GM21528 (cell line): ENCODE data around the gene NHLH1.

Experiments
- ATAC-seq: cut with Tn5 transposase; IDR thresholded peaks from one replicate; pipeline ENCODE4 v1.9.1; 2021; ENCODE audit warnings: mild to moderate bottlenecking, moderate library complexity; ENCODE audit not compliant: unreplicated experiment, low FRiP score

NHLH1 gene

DNA sequence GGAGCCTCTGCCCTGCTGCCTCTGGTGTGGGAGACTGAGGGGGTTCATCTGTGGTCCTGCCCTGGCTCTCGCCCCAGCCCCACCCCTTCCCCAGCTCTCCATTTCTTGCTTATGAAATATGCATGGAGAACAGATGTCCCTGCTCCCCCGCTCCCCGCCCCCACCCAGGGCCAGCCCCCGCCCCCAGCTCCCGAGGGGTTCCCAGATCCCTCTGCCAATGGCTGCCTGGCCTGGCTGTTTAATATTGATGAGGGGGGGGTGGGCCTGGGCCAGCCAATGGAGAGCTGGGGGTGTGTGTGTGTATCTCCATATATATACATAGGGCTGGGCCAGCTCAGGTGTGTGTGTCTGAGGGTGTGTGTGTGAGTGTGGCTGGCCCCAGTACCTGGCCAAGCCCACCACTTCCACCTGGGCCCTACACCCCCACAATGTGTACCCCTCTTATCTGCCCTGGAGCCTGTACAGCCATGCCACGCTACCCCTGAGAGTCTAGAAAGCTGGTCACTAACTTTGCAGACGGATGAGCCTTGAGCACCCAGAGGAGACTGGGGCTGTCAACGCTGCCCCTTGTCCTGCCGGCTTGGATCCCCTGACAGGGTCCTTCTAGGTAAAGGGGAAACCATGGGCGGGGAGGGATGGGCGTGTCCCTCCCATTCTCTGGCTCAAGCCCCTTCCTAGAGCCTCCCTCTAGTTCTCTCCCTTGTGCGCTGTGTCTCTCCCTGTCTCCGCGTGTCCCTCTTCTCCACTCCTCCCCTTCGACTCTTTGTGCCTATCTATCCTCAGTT is at the start of gene NHLH1:
Gene NHLH1 (plus strand): TSS at position 341 of the 785 bp plus-strand sequence. CDS start 3,661 bp downstream, outside the sequence.
- no peak for ATAC-seq

DNA sequence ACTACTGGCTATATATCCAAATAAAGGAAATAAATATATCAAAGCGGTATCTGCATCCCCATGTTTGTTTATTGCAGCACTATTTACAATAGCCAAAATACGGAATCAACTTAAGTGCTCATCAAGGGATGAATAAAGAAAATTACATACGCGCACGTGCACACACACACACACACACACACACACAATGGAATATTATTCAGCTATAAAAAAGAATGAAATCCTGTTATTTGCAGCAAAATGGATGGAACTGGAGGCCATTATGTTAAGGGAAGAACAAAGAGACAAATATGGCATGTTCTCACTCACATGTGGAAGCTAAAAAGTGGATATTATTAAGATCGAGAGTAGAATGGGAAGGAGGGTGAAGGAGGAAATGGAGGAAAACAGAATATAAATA is 44.0 kb upstream of the NHLH1 start:
- ATAC-seq, result no peak

DNA sequence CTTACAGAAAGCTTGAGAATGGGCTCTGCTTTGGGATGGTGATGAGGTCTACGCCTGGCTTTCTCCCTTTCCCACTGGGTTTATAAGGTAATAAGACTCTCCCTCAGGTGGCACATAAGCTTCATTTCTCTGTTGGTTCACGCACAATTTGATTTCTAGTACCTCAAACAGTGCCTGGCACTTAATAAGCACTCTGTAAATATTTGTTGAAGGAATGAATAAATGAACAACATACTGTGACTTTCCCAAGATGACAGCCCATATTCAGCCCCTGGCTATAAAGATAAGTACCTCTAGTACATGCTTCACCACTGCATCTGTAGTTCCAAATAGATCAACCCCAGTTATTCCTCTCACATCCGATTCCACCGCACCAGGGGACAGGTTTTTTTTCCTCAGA is 41.6 kb upstream of the NHLH1 start:
- no peak for ATAC-seq

DNA sequence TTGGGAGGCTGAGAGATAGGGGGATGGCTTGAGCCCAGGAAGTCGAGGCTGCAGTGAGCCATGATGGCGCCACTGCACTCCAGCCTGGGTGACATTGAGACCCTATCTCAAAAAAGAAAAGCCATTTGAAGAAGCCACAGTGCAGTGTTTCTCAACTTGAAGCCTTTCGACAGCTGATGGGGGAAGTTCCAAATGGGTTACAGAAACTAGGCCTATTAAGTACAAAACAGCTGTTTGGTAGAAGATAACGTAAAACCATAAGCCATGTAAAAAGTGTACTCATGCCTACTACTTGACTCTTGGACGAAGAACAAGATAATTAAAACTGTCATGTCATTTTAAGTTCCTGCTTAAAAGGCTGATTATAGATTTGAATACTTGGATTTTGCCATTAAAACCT is 40.5 kb upstream of the NHLH1 start:
- ATAC-seq, result no peak

DNA sequence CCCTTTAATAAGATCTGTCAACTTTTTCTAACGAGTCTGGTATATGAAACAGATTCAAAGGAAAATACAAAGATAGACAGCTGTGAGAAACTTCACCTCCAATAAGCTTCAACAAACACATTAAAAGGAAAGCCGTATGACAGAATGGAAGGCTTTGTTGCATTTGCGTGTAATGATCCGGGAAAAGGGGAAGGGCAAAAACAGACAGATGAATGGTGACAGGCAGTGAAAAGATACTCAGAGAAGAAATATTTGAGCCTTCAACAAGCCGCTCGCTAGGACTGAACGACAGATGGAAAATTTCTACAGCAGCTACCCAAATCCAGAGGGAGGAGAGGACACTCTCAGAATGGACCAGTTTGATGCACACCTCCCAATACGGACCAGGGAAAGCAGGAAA is 38.7 kb upstream of the NHLH1 start:
- ATAC-seq, result no peak

DNA sequence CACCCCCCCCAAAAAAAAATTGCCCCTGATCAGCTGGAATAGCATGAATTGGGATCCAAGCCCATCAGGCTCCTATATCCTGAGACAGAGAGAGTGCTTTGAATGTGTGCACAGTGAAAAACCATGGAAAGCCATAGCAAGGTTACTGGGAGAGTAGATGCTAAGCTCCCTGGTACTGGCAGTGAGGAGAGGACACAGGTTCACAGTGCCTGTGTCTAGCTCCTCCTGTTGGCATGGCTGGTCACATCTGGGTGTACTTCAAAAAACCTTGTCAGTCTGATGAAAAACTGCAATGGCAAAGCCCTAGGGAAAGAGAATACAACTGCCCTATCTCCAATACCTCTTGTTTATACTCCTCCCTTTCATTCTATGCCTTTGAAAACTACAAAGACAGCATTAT is 36.8 kb upstream of the NHLH1 start:
- no peak for ATAC-seq

DNA sequence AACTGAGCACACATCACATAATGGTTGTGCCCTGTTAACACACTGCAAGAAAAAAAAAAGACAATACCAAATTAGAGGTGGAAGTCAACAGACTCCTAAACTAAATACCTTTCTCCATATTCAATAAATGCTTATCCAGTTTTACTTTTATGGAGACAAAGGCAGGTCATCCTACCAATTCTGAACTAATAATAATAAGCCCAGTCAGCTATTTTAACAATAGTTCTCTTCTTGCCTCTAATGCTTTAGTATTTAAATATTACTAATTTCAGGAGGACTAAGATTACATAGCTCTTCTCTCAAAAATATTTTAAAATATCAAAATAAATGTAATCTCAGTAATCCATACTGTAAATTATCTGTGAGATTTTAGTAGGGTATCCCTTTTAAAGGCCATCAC is 34.4 kb upstream of the NHLH1 start:
- ATAC-seq, result no peak

DNA sequence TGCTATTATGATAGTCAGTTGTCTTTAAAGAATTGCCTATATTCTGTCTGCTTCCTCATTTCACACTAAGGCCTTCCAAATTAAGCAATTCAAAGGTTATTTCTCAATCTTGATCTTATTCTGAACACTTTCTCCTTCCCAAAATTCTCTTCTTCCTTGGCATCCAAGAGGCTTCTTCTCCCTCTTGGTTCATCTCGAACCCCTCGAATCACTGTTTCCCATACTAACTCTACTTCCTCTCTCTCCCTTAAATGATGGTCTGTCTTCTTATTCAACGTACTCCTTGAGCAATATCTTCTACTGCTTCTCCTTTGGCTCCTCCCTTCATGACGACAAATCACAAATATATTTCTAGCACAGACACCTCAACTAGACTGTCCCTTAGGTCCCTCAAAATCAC is 28.3 kb upstream of the NHLH1 start:
- ATAC-seq, result no peak

DNA sequence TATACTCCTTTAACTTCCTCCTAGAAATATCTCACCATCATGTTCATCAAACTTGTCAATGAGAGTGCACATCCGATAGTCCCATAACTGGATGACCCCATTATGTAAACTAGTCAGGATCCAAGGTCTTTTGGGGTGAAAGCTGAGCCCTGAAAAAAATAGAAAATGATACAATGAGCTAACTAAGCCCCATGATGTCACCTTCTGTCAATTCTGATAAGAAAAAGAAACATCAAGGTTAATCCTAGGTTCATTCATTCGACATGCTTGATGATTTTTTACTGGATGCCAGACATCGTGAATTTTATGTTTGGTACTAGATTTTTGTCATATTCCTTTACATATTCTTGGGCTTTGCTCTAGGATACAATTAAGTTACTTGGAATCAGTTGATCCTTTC is 26.7 kb upstream of the NHLH1 start:
- ATAC-seq, result no peak

DNA sequence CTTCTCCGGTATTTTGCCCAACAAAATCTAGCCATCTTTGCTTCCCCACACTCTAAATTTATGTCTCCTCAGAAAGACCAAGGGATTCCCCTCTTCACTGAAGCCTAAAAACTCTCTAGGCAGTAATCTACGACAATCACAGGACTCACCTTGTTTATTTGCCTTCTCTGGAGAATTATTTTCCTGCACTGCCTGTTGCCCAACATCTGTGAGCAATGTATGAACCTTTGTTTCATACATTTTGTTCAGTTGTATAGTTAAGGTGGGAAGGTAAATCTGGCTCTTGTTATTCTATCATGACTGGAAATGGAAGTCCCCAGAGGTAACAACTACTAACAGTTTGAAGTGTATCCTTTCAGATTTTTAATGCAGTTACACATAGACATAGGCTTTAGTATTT is 26.0 kb upstream of the NHLH1 start:
- ATAC-seq, result no peak

DNA sequence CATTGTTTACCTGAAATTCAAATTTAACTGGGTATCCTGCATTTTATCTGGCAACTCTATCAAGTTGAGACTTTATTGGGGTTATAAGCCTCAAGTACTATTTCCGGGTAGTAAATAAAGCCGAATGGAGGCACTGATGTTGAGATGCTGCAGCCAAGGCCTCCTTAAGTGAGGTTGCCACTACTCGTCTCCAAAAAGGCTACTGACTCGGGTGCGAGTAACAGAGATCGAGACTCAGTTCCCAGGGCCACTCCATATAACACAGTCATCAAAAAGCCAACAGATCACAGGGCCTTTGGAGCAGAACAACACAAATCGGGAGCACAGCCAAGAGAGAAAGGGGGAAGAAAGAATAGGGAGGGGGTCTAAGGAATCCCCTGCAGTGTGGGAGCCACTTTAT is 24.3 kb upstream of the NHLH1 start:
- peak; percentile 2 for ATAC-seq

DNA sequence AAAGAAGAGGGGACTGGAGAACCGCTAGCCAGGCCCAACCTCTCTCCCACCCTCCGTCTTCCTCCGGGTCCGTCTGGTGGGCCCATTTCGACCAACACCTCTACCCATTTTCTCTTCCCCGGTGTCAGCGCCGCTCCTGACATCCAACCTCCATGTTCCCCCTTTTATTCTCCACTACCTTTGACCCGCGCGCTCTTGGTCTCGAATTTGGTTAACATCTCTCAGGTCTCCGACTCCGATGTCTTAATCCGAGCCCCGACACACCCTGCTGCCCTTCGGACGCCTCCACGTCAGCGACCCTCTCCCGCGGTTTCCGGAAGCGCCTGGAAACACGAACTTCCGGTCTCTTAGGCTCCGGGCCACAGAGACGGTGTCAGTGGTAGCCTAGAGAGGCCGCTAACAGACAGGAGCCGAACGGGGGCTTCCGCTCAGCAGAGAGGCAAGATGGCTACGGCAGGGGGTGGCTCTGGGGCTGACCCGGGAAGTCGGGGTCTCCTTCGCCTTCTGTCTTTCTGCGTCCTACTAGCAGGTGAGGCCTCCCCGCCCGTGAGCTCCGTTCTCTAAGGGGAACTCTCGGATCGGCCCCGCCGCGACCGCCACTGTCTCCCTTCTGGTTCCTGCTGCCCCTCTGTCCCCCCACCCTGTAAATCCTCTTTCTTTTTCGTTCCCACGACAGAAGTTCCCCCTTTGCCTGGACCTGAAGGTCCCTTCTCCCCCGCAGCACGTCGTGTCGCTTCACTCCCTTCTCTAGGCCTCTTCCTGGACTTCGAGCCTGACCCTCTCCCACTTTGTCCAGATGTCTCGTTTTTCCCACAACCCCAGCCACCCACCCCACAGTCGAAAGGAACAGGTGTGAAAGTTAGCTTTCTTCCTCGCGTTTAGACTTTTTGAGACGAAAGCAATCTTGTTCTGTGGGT is 23.7 kb upstream of the NHLH1 start, which contains the start of the genes COPA and NCSTN:
Gene COPA (minus strand): TSS at position 298 of the 917 bp plus-strand sequence. CDS start 80 bp downstream, at position 218.
Gene NCSTN (plus strand): TSS at position 431 of the 917 bp plus-strand sequence. CDS start 14 bp downstream, at position 445.
- peak; percentile 93 for ATAC-seq

DNA sequence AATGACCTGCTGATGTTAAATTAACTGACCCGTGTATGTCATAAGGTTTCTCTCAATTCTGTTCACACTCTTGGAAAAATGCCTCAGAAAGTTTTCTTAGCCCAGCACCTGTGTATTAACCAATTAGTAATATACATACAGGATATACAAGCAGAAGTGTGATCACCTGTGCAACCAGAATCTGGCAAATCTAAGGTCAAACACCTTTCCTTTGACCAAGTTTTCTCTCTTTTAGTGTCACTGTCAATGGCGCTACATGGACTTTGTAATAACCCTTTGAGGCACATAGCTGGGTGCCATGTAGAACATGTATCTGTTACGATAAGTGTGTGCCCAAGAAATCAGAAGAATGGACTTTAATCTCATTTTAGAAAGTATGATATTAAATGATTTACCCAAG is 22.6 kb upstream of the NHLH1 start:
- no peak for ATAC-seq

DNA sequence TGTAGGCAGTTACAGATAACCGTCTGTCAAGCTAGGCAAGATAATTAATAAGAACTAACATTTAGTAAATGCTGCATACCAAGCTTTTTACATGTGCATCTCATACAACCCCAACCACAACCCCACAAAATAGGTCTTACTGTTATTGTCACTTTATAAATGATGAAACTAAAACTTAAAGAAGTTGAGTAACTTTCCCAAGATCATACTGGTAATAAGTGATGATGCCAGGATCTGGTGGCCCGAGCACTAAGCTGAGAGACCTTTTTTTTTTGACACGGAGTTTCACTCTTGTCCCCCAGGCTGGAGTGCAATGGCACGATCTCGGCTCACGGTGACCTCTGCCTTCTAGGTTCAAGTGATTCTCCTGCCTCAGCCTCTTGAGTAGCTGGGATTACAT is 21.9 kb upstream of the NHLH1 start:
- ATAC-seq, result no peak

DNA sequence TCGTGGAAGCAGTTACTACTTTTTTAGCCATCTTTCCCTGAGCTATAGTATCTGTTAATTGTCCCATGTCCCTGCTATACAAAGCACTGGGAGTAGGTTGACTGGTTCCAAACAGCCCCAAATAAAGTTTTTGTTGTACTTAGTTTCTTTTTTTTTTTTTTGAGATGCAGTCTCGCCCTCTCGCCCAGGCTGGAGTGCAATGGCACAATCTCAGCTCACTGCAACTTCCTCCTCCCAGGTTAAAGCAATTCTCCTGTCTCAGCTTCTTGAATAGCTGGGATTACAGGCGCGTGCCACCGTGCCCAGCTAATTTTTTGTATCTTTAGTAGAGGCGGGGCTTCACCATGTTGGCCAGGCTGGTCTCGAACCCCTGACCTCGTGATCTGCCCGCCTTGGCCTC is 20.4 kb upstream of the NHLH1 start:
- ATAC-seq, result no peak

DNA sequence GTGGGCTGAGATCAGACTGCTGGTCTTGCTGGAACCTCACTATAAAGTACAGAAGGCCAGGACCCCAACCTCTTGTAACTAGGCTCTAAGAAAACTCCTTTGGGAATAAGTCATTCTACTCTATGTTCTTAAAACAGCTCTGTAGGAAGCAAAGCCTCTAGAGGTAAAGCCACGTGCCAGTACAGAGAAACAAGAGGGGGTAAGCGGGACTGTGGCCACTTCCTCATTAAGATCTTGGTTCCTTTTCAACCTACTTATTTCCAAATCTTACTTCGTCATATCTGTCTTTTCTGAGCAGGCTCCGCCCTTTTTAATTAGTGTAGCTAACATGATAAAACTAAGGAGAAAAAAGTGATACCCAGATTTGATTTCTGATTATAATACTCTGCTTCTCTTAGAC is 19.9 kb upstream of the NHLH1 start:
- ATAC-seq, result no peak

DNA sequence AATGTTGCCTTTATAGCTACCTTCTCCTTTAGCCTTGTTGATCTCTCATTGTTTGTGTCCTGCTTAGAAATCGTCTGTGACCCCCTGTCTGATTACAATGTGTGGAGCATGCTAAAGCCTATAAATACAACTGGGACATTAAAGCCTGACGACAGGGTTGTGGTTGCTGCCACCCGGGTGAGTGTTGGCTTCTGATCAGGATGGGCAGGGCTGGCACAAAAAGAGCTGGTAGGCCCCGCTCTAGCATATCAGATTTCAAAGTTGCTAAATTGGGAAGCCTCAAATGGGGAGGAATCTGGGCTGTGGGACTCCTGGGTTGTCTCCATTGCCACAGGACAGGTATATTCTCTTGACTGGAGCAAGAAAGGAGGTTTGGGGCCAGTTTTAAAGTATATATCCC is 15.2 kb upstream of the NHLH1 start:
- no peak for ATAC-seq

DNA sequence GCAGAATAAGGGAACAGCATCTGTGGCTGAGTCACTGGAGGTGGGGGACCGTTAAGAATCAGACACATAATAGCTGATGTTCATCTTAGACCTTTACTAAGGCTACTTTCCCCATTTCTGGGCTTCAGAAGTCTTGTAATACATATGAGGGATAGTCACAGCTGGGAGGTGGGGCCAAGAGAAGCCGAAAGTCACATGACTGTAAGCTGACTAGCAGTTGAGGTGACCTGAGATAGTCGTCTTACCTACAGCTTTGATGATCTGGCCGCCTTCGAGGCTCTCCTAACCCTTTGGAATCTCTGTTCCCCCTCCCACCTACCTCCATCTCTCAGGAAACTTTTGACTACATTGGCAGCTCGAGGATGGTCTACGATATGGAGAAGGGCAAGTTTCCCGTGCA is 14.3 kb upstream of the NHLH1 start:
- no peak for ATAC-seq

DNA sequence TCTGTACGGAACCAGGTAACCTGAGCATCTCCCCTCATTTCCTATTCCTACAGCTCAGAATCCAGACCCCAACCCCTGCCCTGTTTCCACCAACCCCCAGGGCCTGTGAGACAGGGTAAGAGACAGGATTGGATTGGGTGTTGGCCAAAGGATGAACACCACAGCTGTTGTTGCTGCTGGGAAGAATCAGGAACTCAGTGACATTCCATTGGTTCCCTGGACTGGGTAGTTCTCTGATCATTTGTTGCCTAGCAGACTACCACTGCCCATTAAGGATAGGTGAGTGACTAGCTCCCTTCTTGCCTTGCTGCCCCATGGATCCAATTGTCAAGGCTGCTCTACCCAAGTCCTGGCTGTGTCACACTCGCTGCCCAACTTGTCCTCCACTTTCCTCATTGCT is 13.6 kb upstream of the NHLH1 start:
- no peak for ATAC-seq

DNA sequence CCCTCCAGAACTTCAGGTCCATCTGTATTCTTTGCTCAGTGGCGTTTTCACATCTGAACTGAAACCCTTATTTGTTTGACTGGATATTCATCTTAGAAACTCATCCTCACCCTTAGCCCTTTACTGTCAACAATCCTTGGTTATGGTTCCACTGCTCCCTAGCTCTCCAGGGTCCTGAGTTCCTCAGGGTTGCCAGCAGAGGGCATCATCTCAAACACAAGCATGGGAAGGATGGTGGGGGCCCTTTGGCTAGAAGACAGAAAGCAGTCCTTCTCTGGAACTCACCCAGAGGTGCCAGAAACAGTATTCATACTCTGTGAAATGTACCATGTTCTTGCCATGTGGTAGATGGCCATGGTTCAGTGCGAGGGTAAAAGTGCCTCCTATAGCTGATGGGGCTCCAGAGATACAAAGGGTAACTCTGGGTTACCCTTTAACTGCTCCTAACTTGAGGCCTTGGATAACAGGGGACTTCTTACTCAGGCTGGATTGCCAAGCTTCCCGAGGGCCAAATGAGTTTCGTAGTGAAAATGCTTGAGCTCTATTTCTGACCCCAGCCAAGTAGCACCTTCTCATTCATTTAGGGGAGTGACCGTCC is 12.4 kb upstream of the NHLH1 start:
- ATAC-seq, result no peak
